A549 (cell line): ENCODE results near the gene GLRA1. TPM values are rescaled to one million over a fixed set of nuclear protein-coding genes. Genes with fewer than 3 reads are reported as not detected.

Source experiments
- ATAC-seq, 2 experiments: fragments of 200-7000 bp in 1 of 2; fragments of >200 bp in 1 of 2; cut with Nextera tagmentation in 1 of 2; cut with Tn5 transposase in 1 of 2; 3 replicates each; pipeline versions ENCODE4 v1.8.0 to v1.9.1; 2018 to 2020; ENCODE audit warnings: mild to moderate bottlenecking in 1 of 2, moderate library complexity in 1 of 2
- CTCF ChIA-PET: fragments of 300-600 bp; sonication (Branson Sonifier 250); formaldehyde crosslinking; extraction: SDS; loops from one replicate; lab custom pipeline; 2021; ENCODE audit warnings: antibody characterized with exemption, inconsistent platforms; lab: Yijun Ruan, JAX
- POLR2A ChIA-PET: fragments of 350-600 bp; formaldehyde crosslinking; extraction: SDS; loops from one replicate; lab custom pipeline; 2021; ENCODE audit warnings: antibody characterized with exemption, inconsistent platforms; lab: Yijun Ruan, JAX
- DNase-seq, 2 experiments: peaks; one replicate each; pipeline versions ENCODE4 v3.0.0 to v3.0.0-alpha.2; 2011 to 2016; ENCODE audit warnings: low read depth in 1 of 2, low spot score in 1 of 2
- FAIRE-seq: peaks from 2 replicates; lab custom pipeline; 2011; peaks lifted over from hg19 to GRCh38; lab: Jason Lieb, UNC
- H3K27ac ChIP-seq, 2 experiments: fragments of >200 bp; sonication (Bioruptor Twin); formaldehyde crosslinking; 3 replicates each; pipeline ENCODE4 v1.5.1; 2016 to 2017
- H3K4me1 ChIP-seq: fragments of >200 bp; sonication (Bioruptor Twin); formaldehyde crosslinking; 3 replicates; pipeline ENCODE4 v1.6.1; 2016
- H3K4me2 ChIP-seq: fragments of >200 bp; sonication (Bioruptor Twin); formaldehyde crosslinking; 3 replicates; pipeline ENCODE4 v1.6.1; 2016
- H3K4me3 ChIP-seq: fragments of >200 bp; sonication (Bioruptor Twin); formaldehyde crosslinking; 3 replicates; pipeline ENCODE4 v1.5.1; 2016
- H3K9me3 ChIP-seq: fragments of >200 bp; sonication (Bioruptor Twin); formaldehyde crosslinking; 3 replicates; pipeline ENCODE4 v1.6.1; 2016
- ATOH8 ChIP-seq: fragments of 250-450 bp; sonication (Bioruptor Pico); IDR thresholded peaks from 2 replicates; pipeline ENCODE4 v1.5.0; 2020; ENCODE audit warnings: low read depth, mild to moderate bottlenecking, moderate library complexity
- CBX2 ChIP-seq: fragments of 200-600 bp; sonication (generic); IDR thresholded peaks from 2 replicates; pipeline ENCODE4 v1.6.1; 2016; ENCODE audit warnings: low read depth, mild to moderate bottlenecking, borderline replicate concordance
- CBX8 ChIP-seq: fragments of 200-600 bp; sonication (generic); IDR thresholded peaks from 2 replicates; pipeline ENCODE4 v1.6.1; 2016
- ESRRA ChIP-seq: fragments of 150-350 bp; IDR thresholded peaks from 2 replicates; pipeline ENCODE4 v1.6.1; 2014; ENCODE audit warnings: mild to moderate bottlenecking, low read length, borderline replicate concordance
- FOXS1 ChIP-seq: fragments of 250-450 bp; sonication (Bioruptor Pico); IDR thresholded peaks from 2 replicates; pipeline ENCODE4 v1.5.0; 2020; ENCODE audit warnings: mild to moderate bottlenecking, moderate library complexity
- HDAC2 ChIP-seq: fragments of 200-600 bp; sonication (generic); IDR thresholded peaks from 2 replicates; pipeline ENCODE4 v1.6.1; 2016
- HES2 ChIP-seq: fragments of >200 bp; sonication (Bioruptor Twin); formaldehyde crosslinking; IDR thresholded peaks from 2 replicates; pipeline ENCODE4 v1.6.1; 2016
- HOXB13 ChIP-seq: fragments of 250-450 bp; sonication (Bioruptor Pico); IDR thresholded peaks from 2 replicates; pipeline ENCODE4 v1.5.0; 2020; ENCODE audit warnings: low read depth, mild to moderate bottlenecking, moderate library complexity
- HOXB5 ChIP-seq: fragments of 250-450 bp; sonication (Bioruptor Pico); IDR thresholded peaks from 2 replicates; pipeline ENCODE4 v1.5.0; 2020; ENCODE audit warnings: mild to moderate bottlenecking, moderate library complexity
- KDM1A ChIP-seq: fragments of 200-600 bp; sonication (generic); IDR thresholded peaks from 2 replicates; pipeline ENCODE4 v1.6.1; 2016; ENCODE audit warnings: low read depth, mild to moderate bottlenecking
- MAX ChIP-seq: IDR thresholded peaks from 2 replicates; pipeline ENCODE4 v1.6.1; 2012
- MYC ChIP-seq: IDR thresholded peaks from 2 replicates; pipeline ENCODE4 v1.6.1; 2012; ENCODE audit warnings: mild to moderate bottlenecking, inconsistent platforms, low read length, improper control_type of control experiment, borderline replicate concordance
- NFE2L2 ChIP-seq: fragments of 150-350 bp; conservative IDR thresholded peaks from 2 replicates; pipeline ENCODE4 v1.6.1; 2014; ENCODE audit warnings: low read length
- PHF8 ChIP-seq: fragments of 200-600 bp; sonication (generic); IDR thresholded peaks from 2 replicates; pipeline ENCODE4 v1.6.1; 2016; ENCODE audit warnings: low read depth, mild to moderate bottlenecking, antibody characterized with exemption, moderate library complexity, borderline replicate concordance
- POLR2AphosphoS2 ChIP-seq: conservative IDR thresholded peaks from 2 replicates; pipeline ENCODE4 v1.6.1; 2012; ENCODE audit warnings: low read length, improper control_type of control experiment, inconsistent platforms
- RARB ChIP-seq: fragments of 250-450 bp; sonication (Bioruptor Pico); IDR thresholded peaks from 2 replicates; pipeline ENCODE4 v1.8.0; 2021; ENCODE audit warnings: mild to moderate bottlenecking, moderate library complexity
- RNF2 ChIP-seq: fragments of 200-600 bp; sonication (generic); IDR thresholded peaks from 2 replicates; pipeline ENCODE4 v1.6.1; 2016; ENCODE audit warnings: low read depth, mild to moderate bottlenecking, antibody characterized with exemption, moderate library complexity, borderline replicate concordance
- SMC3 ChIP-seq: fragments of >200 bp; sonication (Bioruptor Twin); formaldehyde crosslinking; IDR thresholded peaks from 3 replicates; pipeline ENCODE4 v1.6.1; 2018; ENCODE audit warnings: inconsistent platforms
- SREBF2 ChIP-seq: fragments of 450-650 bp; IDR thresholded peaks from 2 replicates; pipeline ENCODE4 v1.6.1; 2014; ENCODE audit warnings: mild to moderate bottlenecking, moderate library complexity
- USF2 ChIP-seq: fragments of 450-650 bp; IDR thresholded peaks from 2 replicates; pipeline ENCODE4 v1.6.1; 2014; ENCODE audit warnings: antibody characterized with exemption
- ZFP36 ChIP-seq: fragments of 450-650 bp; IDR thresholded peaks from 2 replicates; pipeline ENCODE4 v1.6.1; 2014; ENCODE audit warnings: borderline replicate concordance; ENCODE audit not compliant: partially characterized antibody
- ZSCAN20 ChIP-seq: fragments of 250-450 bp; sonication (Bioruptor Pico); IDR thresholded peaks from 2 replicates; pipeline ENCODE4 v1.8.0; 2022; ENCODE audit warnings: mild to moderate bottlenecking, moderate library complexity
- WGBS: methylation state at CpG from one replicate; pipeline ENCODE4 v1.1.6; 2017; ENCODE audit errors: missing lambda C conversion rate; 5-methylcytosine and 5-hydroxymethylcytosine counted together
- polyA plus RNA-seq, 4 experiments: library from polyadenylated mRNA; depleted of rRNA in 3 of 4; stranded (reverse); fragments of >200 nt; fragmentation: RNase III in 1 of 4; extraction: RNeasy Plus Mini Kit Qiagen cat#74134 plus additional on column Dnase treatment in 1 of 4; gene quantifications; 2 replicates in 3 of 4; 3 replicates in 1 of 4; pipeline ENCODE4 v1.2.3, GENCODE V29; 2011 to 2017
- TF ChIP-seq, protein P1 (sequence below): IDR thresholded peaks from 2 replicates; pipeline ENCODE4 v1.6.1; 2012; ENCODE audit warnings: low read depth, borderline replicate concordance
- TF ChIP-seq, protein P2 (sequence below): fragments of >200 bp; sonication (Bioruptor Twin); formaldehyde crosslinking; IDR thresholded peaks from 3 replicates; pipeline ENCODE4 v1.6.1; 2016

Gene GLRA1
- polyA plus RNA-seq, 2 of the 4 experiments (the other 2 are of a cell fraction): not detected

GRCh38 chr5:151810897-151811296, 113.8 kb downstream of the GLRA1 start:
- ChIA-PET POLR2A (no interaction called here), CTCF (interaction anchor here (1.1 to 1.8 kb wide), 3 partner anchors 9 to 332 kb away, joined by 3 to 7 read pairs (median 5); no protein-coding TSS in a partner anchor)
- 100% methylated on average over 1 of the region's 1 CpG for WGBS
- Histone ChIP-seq H3K4me3 (no peak overlapping the region), H3K9me3 (no peaks in the 10 kb centered on the region), H3K4me1 (no peaks in the 10 kb centered on the region), H3K27ac (no peak overlapping the region), H3K4me2 (no peak overlapping the region)
- no peak for FAIRE-seq
- no peak for DNase-seq
- TF ChIP-seq CBX2 (no peak), HES2 (no peak), SMC3 (no peak), ATOH8 (CRISPR knock-in tag) (no peak), PHF8 (no peak), SREBF2 (no peak), KDM1A (no peak), ZFP36 (no peak), POLR2AphosphoS2 (no peak), MAX (no peak), USF2 (no peak), RNF2 (no peak), HOXB13 (CRISPR knock-in tag) (no peak), RARB (CRISPR knock-in tag) (no peak), FOXS1 (CRISPR knock-in tag) (no peak)
- no peak for ATAC-seq

DNA sequence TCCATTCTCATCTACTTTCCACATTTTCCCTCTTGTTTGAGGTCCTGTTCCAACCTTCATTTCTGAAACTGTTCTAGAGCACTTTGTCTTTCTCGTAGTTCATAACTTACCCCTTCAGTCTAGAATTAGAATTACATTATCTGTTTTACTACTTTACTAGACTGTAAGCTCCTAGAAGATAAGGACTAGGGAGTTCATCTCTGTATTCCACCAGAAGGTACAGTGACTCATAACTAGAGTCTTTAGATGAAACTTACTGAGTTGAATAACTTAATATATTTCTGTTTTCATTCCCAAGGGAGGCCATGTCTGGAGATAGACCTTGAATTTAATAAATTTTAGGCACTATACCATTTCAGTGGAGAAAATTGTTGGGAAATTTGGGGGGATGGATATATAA, 114.2 kb downstream of the GLRA1 start:
- CTCF ChIA-PET: interaction anchor here (0.7 to 1.8 kb wide), 4 partner anchors 8 to 39 kb away, joined by 3 to 7 read pairs (median 4); no protein-coding TSS in a partner anchor
- no peak overlapping the region for H3K27ac ChIP-seq
- peak in 1 of 2 experiments; percentile 22; a peak in 1 of 6 replicates for ATAC-seq
- DNase-seq: no peak
- TF ChIP-seq ZSCAN20 (CRISPR knock-in tag) (no peak), CBX2 (no peak), MYC (no peak)
- TF ChIP-seq, all 56 proteins: peak for 0
- POLR2A ChIA-PET: no interaction called here
- H3K4me3 ChIP-seq: no peak overlapping the region
- 0% methylated on average over 1 of the region's 1 CpG for WGBS
- no peaks in the 10 kb centered on the region for H3K9me3 ChIP-seq
- H3K4me1 ChIP-seq: no peaks in the 10 kb centered on the region
- no peak for FAIRE-seq
- no peak overlapping the region for H3K4me2 ChIP-seq

- Histone ChIP-seq H3K4me3 (no peak overlapping the region), H3K9me3 (no peaks in the 10 kb centered on the region), H3K4me2 (no peak overlapping the region), H3K27ac (no peak overlapping the region), H3K4me1 (no peaks in the 10 kb centered on the region)
- CTCF ChIA-PET: interaction anchor here (0.9 to 1.4 kb wide), 2 partner anchors 8 to 156 kb away, joined by 3 to 4 read pairs; no protein-coding TSS in a partner anchor
- no peak for TF ChIP-seq HDAC2
- no peak for TF ChIP-seq CBX8
- no peak for TF ChIP-seq ESRRA
- no peak for TF ChIP-seq CBX2
- TF ChIP-seq HOXB5 (CRISPR knock-in tag): no peak
- TF ChIP-seq, protein P1, sequence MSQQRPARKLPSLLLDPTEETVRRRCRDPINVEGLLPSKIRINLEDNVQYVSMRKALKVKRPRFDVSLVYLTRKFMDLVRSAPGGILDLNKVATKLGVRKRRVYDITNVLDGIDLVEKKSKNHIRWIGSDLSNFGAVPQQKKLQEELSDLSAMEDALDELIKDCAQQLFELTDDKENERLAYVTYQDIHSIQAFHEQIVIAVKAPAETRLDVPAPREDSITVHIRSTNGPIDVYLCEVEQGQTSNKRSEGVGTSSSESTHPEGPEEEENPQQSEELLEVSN: no peak
- no peak for TF ChIP-seq NFE2L2
- TF ChIP-seq, protein P2, sequence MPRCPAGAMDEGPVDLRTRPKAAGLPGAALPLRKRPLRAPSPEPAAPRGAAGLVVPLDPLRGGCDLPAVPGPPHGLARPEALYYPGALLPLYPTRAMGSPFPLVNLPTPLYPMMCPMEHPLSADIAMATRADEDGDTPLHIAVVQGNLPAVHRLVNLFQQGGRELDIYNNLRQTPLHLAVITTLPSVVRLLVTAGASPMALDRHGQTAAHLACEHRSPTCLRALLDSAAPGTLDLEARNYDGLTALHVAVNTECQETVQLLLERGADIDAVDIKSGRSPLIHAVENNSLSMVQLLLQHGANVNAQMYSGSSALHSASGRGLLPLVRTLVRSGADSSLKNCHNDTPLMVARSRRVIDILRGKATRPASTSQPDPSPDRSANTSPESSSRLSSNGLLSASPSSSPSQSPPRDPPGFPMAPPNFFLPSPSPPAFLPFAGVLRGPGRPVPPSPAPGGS: no peak
- no peak for DNase-seq
- no peak for FAIRE-seq
- POLR2A ChIA-PET: no interaction called here
- WGBS: 99% methylated on average over 4 of the region's 4 CpGs
- no peak for ATAC-seq
Measured at GRCh38 chr5:151808451-151809169, 116.0 kb downstream of the GLRA1 start.
